DLD1 (cell line): ENCODE measurements around the gene MTG1.
"Not testable (repeated sequence)": the region's sequence is repeated elsewhere in the genome, so short reads cannot be mapped to it uniquely, and the experiment has no call there.

Experiments used
- in situ Hi-C: cut with HindIII; loops from 2 replicates; pipeline ENCODE4 v1.10.0; 2017; ENCODE audit warnings: low sequenced_read_pairs

Gene MTG1

DNA sequence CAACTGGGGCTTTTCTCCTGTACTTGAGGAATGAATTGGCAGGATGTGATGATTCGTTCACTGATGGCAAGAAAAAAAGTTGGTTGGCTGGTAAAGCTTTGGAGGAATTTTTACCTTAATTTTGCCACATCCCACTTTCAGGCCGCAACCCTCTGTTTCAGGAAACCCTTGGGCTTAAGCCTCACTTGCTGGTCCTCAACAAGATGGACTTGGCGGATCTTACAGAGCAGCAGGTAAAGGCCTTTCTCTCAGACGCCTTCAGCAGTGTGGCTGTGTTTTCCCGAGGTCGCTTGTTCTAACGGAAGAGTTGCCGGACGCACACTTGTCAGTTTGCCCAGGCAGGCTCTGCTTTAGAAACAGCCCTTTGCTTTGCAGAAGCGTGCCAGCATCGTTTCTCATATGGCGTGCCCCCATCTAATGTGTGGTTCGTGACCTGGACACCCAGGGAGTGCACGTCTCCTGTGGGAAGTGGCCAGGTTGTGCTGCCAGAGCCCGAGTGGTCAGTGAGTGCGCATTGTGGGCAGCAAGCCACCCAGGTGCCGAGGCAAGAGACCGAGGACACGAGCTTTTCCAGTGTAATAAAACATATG lies 2.2 kb downstream of the MTG1 start:
- in situ Hi-C loops: no loop called here

DNA sequence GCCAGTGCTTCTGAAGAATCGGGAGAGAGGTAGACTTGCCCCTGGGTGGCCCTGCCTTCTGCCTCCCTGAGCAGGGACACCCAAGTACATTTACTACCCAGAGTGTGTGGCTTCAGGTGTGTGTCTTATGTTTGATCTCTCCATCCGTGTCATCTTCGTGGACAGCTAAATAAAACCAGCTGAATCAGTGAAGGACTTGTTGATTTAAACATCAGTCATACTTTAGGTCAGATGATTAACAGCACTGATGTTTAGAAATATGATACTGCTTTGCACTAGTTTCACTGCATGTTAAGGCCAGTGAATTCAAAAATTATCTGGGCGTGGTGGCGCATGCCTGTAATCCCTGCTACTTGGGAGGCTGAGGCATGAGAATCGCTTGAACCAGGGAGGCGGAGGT lies 4.0 kb downstream of the MTG1 start:
- in situ Hi-C loops: no loop called here

DNA sequence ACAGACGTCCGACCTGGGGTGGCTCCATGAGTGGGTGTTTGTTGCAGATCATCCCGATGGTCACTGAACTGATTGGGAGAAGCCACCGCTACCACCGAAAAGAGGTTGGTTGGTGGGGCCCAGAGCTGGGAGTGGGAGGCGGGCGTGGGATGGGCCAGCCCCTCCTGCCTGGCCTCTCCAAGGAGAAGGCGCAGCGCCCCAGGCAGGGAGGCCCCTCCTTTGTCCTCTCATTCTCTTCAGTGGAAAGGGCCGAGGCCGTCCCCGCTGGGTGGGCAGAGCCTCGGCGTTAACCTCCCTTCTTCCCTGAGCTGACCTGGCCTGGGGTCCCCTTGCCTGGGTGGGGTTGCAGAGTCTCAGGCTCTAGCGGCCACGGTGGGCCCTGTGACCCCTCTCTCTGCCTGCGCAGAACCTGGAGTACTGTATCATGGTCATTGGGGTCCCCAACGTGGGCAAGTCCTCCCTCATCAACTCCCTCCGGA lies 5.2 kb downstream of the MTG1 start:
- in situ Hi-C loops: no loop called here

DNA sequence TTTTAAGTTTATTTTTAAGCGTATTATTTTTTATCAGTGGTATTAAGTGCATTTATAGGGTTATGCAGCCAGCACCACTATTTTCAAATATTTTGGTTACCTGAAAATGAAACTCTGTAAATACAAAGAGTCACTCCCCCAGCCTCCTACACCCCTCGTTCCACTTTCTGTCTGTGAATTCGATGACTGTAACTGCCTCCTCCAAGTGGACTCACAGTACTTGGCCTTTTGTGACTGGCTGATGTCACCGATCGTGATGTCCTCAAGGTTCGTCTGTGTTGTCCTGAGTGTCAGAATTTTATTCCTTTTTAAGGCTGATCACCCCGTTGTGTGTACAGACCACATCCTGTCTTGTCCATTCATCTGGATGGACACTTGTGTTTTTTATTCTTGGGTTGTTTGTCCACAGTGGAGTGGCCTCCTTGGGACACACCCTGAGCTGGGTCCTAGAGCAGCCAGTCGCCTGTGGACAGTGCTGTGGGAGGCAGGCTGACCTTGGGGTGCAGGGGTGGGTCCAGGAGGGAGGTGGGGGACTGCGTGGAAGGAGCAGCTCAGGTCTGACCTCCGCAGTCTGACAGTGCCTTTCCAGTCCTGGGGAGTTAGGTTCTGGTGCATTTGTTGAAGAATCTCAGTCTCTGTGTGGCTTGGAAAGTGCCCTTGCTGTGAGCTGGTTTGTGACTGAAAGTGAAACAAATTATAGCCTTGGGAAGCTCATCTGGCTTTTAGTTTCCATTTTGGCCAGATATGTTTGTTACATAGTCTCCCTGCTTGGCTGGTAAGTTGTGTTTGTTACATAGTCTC lies 6.9 kb downstream of the MTG1 start:
- in situ Hi-C loops: no loop called here

DNA sequence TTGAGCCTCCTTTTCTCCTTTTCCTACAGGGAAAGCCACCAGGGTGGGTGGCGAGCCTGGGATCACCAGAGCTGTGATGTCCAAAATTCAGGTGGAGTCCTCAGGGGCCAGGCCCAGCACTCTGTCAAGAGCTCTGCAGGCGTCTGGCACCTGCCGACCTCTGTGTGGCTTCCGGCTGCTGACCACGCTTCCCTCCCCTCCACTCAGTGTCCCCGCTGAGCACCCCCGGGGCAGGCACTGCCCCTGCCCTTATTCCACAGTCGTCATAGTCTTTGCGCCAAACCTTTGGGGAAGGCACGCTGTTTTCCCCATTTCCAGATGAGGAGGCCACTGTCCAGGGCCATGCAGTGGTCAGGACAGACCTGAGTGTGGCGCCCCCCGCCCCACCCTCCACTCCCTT lies 7.5 kb downstream of the MTG1 start:
- in situ Hi-C loops: no loop called here

DNA sequence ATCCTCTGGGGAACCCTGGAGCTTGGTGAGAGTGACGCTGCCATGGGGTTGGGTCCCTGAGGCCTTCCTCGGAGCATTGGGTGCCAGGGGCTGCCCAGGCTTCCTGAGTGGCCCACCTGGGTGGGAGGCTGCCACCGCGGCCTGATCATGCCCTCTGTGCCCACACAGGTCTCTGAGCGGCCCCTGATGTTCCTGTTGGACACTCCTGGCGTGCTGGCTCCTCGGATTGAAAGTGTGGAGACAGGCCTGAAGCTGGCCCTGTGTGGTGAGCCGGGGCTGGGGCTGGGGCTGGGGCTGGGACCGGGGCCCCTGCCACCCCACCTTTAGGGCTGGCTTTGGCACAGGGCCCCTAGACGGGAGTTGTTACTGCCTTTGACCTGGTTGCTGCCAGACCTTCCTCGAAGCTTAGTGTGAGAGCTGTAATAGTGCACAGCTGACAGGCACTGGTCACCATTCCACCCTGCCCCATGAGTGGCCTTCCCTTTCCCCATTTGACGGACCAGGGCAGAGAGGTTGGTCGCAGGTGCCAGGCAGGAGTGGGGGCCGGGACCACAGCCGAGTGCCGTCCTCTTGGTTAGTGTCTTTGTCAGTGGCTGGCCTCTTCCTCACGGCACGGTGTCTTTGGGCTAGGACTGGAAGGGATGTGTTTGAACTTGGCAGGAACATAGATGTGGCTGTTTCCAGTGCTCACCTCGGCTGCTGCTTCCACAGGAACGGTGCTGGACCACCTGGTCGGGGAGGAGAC lies 8.2 kb downstream of the MTG1 start:
- in situ Hi-C loops: no loop called here

DNA sequence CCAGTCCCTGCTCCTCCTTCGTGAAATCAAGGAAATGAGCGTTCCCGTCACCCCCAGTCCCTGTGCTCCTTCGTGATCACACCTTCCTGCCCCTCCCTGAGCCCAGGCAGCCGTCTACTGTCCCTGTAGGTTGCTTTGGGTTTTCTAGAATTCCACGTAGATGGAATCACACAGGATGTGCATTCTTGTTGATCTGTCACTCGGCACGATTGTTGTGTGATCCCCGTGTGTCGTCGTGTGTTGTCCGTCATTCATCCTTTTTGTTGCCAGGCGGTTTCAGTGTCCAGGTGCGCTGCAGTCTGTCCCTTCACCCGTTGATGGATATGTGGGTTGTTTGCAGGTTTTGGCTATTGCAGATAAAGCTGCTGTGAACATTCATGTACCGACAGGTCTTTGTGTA lies 9.4 kb downstream of the MTG1 start:
- in situ Hi-C loops: no loop called here

DNA sequence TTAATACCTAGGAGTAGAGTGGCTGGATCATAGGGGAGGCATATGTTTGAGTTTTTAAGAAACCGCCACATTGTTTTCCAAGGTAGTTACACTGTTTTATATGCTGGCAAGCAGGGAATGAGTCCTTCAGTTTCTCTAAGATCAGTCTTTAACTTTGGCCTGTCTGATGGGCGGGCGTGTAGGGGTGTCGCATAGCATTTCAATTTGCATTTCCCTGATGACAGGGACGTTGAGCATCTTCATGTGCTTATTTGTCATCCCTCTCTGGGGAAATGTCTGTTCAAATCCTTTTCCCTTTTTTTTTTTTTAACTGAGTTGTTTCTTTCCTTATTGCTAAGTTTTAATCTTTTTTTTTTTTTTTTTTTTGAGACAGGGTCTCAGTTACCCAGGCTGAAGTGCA lies 9.8 kb downstream of the MTG1 start:
- in situ Hi-C loops: no loop called here

DNA sequence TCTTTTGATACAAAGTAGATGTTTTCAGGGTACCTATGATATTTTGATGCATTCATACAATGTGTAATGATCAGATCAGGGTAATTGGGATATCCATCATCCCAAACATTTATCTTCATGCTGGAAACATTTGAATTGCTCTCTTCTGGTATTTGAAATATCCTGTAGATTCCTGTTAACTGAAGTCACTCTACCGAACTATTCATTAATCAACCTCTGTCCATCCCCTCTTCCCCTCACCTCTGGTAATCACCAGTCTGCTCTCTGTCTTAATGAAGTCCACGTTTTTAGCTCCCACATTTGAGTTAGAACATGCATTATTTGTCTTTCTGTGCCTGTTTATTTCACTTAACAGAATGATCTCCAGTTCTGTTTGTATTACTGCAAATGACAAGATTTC lies 11.3 kb downstream of the MTG1 start:
- in situ Hi-C loops: no loop called here

DNA sequence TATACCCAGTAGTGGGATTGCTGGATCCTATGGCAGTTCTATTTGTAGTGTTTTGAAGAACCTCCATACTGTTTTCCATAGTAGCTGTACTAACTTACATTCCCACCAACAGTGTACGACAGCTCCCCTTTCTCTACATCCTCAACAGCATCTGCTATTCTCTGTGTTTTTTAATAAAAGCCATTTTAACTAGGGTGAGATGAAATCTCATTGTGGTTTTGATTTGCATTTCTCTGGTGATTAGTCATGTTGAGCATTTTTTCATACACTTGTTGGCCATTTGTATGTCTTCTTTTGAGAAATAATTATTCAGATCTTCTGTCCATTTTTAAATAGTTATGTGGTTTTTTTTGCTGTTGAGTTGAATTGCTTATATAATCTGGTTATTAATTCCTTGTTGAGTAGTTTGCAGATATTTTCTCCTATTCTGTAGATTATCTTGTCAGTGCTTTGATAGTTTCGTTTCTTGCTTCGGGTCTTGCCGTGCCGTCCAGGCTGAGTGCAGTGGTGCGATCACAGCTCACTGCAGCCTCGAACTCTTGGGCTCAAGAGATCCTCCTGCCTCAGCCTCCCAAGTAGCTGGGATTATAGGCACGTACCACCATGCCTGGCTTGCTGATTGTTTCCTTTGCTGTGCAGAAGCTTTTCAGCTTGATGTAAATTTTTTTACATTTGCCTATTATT lies 12.0 kb downstream of the MTG1 start:
- in situ Hi-C loops: no loop called here

DNA sequence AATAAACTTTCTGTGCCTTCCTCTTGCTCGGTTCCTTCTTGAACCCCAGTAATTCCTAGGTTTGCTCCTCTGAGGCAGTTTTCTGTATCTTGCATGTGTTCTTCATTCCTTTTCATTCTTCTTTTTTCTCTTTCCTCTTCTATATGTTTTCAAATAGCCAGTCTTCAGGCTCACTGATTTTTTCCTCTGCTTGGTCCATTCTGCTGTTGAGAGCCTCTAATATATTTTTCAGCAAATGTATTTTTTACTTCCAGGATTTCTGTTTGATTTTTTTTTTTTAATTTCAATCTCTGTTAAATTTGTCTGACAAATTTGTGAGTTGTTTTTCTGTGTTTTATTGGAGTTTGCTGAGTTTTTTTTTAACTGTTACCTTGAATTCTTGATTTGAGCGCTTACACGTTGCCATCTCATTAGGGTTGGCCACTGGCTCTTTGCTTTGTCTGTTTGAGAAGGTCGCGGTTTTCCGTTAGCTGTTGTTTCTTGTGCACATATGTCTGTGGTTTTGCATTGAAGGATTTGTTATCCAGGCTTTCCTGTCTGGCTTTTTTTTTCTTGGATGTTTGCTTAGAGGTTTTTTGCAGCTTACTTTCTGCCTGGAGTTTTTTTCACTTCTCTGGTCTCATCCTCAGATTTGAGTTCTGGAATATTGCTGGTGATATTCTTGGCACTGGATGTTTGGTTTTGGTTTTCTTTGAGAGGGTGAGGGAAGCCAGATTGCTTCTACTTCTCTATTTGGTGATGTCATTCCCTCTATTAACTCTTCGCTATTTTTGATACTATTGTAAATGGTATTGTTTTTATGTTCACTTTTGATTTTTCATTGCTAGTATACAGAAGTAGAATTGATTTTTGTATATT lies 17.8 kb downstream of the MTG1 start:
- in situ Hi-C loops: no loop called here

DNA sequence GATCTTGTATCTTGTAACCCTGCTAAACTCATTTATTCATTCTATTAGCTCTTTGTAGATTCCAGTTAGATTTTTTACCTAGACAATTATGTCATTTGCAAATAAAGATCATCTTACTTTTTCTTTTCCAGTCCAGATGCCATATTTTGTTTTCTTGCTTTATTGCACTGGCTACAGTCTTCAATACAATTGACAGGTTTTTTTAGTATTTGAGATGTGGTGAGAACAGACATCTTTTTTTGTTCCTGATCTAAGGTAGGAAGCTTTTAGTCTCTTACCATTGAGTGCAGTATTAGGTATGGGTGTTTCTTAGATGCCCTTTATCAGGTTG lies 18.4 kb downstream of the MTG1 start:
- in situ Hi-C loops: no loop called here

DNA sequence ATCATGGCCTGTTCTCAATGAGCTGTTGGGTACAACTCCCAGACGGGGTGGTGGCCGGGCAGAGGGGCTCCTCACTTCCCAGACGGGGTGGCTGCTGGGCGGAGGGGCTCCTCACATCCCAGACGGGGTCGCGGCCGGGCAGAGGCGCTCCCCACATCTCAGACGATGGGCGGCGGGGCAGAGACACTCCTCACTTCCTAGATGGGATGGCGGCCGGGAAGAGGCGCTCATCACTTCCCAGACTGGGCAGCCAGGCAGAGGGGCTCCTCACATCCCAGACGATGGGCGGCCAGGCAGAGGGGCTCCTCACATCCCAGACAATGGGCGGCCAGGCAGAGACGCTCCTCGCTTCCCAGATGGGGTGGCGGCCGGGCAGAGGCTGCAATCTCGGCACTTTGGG lies 20.4 kb downstream of the MTG1 start:
- in situ Hi-C loops: not testable (repeated sequence)

DNA sequence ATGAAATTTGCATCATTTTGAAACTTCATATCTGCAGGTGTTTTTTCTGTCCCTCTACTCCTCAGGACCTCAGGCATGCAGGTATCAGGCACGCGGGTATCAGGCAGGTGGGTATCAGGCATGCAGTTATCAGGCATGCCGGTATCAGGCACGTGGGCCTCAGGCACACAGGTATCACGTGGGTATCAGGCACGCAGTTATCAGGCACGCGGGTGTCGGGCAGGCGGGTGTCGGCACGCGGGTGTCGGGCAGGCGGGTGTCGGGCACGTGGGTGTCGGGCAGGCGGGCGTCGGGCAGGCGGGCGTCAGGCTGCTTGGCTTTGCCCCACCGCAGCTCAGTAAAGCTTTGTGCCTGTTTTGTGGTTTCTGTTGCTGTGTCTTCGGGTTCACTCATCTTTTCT lies 21.8 kb downstream of the MTG1 start:
- in situ Hi-C loops: no loop called here

DNA sequence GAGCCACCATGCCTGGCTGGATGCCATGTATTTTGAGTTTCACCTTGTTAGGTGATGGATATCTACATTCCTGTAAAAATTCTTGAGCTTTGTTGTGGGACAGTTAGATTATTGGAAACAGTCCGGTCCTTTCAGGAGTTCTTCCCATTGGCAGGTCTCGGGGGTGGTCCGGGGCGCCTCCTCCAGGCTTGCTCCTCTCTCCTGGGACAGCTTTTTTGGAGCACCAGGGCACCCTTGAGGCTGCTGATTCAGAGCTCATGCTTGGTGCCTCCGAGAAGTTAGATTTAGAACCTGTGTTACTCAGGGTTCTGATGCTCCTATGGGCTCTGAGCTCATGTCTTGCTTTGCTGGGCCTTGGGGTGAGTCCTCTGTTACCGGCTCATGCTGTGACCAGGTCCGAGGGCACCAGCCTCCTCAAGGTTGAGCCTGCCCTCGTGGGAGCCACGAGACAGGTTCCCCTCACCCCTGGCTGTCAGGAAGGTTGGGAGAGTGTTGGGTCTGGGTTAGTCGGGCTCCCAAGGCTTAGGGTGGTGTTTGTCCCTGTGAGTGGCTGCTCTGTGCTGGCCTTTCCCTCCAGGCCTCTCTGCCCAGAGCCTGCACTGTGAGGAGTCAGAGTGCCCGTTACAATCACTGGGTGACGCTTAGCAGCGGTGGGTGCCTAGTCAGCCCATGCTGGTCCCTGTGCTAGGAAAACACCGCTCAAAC lies 24.5 kb downstream of the MTG1 start:
- in situ Hi-C loops: no loop called here

DNA sequence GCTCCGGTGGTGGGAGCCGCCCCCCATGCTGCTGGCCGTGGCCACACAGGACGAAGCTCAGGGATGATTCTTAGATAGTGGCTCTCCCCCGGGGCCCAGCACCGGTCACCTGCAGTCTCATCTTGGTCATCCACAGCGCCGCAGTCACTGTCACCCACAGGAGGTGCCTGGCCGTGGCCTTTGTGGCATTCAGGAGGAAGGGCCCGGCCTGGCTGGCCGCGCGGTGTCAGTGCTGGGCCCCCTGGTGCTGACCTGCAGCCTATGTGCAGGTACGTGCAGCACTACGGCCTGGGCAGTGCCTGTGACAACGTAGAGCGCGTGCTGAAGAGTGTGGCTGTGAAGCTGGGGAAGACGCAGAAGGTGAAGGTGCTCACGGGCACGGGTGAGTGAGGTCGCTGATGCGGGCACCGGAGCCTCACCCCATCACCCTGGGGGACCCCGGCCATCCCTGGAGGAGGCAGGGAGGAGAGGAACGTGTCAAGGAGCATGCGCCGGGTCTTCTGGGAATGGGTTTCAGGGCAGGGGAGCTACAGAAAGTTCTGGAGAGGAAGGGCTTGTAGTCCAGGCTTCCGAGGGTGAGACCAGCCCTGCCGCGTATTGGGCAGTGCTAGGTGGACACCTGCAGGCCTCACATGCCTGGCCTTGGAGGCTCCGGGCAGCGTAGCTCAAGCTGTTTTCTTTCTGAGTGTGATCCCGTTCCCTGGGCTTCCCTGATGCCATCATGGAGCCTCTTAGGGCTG lies 25.4 kb downstream of the MTG1 start:
- in situ Hi-C loops: no loop called here

DNA sequence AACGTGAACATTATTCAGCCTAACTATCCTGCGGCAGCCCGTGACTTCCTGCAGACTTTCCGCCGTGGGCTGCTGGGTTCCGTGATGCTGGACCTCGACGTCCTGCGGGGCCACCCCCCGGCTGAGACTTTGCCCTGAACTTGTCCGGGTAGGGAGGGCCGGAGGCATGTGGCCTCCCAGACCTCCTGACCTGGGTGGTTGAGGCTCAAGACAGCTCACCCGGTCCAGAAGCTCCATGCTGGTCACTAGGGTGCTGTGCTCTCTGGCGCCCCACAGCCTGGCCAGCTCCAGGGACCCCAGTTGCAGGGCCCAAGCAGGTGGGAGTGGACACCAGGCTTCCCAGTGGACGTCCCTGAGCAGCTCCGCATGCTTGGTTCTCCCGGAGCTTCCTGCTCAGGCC lies 26.1 kb downstream of the MTG1 start:
- in situ Hi-C loops: no loop called here

DNA sequence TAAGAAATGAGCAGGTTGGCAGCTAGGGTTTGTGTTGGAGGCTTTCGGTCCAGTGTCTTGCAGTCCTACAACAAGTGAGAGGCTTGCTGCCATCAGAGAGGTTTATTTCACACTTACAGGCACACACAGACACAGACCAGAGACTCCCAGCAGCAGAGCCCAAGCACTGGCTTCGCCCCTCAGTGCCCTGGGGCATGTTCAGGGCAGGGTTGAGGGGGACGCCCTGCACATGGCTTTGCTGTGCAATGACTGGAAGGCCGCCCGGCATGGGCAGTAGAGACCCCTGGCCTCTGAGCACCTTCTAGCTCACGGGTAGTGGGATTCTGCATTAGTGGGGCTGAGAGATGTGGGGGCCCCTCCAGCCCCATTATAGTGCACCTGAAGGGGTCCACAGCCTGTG lies 26.6 kb downstream of the MTG1 start:
- in situ Hi-C loops: no loop called here
